ENCODE results near the gene EGFL7.

- no peak for TF ChIP-seq CTCF (conservative IDR thresholded peaks at IDR 0.05 in 1 of 2, IDR thresholded peaks at IDR 0.05 in 1 of 2; ENCODE audit: low read depth in 1 of 2, low read length in 2 of 2)
- no peak for TF ChIP-seq EZH2 (IDR thresholded peaks at IDR 0.05; ENCODE audit: low read length, missing control alignments)
Observed at GRCh38 chr9:136691316-136692184, 28.8 kb downstream of the EGFL7 start.

Data from fibroblast of lung (primary cell).